Adipose tissue (tissue), 3 donors: Measurements from ENCODE around the gene TMEM134. TPM values are rescaled to one million over a fixed set of nuclear protein-coding genes. Genes with fewer than 3 reads are reported as not detected.

Experiments
- H3K27ac ChIP-seq: one replicate; pipeline ENCODE4 v1.5.1; 2013; ENCODE audit warnings: low read depth, low read length
- WGBS, 3 donors: extraction: QIAGEN DNeasy Blood & Tissue Kit; methylation state at CpG; one replicate each; pipeline ENCODE4 v1.1.7; 2013; 5-methylcytosine and 5-hydroxymethylcytosine counted together
- polyA plus RNA-seq, 3 donors: library from polyadenylated mRNA; stranded (reverse); fragments of 200-250 nt; gene quantifications; one replicate each; pipeline ENCODE4 v1.2.3, GENCODE V29; 2013
- donor health status: healthy with polysubstance abuse.
- donor health status: Bipolar disorder and iron deficiency.
- donor health status: healthy.

Gene TMEM134
- polyA plus RNA-seq, 3 donors, result 42.6 to 117 (median 104) TPM

DNA sequence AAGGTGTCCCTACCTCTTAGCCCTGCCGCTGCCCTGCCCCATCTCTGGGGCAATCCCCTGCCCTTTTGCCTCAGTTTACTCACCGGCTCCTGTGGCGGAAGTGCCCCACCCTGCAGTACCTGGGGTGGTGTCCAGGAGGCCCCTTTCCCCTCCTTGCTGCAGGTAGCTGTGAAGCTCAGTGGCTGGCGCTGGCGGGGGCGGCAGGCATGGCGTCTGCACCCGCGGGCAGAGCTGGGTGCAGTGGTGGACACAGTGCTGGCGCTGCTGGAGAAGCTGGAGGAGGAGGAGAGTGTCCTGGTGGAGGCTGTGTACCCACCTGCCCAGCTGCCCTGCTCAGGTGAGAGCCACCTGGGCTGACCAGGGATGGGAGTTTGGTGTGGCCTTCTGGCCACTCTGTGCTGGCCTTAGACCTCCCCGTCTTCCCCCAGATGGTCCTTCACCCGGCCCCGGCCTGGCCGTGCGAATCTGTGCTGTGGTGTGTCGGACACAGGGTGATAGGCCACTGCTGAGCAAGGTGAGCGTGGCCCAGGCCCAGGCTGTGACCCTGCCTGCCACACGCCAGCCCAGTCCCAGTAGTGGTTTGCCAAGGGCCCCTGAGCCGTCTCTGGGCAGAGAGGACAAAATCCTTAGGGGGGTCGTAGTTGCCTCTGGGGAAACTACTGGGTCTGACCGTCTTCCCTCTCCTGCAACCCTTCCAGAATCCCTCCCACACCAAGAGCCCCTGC is 49.6 kb downstream of the TMEM134 start:
- WGBS, 3 donors, result 87 to 90% (median 88%) methylated on average over 21 of the region's 21 CpGs
- no peak overlapping the region for H3K27ac ChIP-seq

DNA sequence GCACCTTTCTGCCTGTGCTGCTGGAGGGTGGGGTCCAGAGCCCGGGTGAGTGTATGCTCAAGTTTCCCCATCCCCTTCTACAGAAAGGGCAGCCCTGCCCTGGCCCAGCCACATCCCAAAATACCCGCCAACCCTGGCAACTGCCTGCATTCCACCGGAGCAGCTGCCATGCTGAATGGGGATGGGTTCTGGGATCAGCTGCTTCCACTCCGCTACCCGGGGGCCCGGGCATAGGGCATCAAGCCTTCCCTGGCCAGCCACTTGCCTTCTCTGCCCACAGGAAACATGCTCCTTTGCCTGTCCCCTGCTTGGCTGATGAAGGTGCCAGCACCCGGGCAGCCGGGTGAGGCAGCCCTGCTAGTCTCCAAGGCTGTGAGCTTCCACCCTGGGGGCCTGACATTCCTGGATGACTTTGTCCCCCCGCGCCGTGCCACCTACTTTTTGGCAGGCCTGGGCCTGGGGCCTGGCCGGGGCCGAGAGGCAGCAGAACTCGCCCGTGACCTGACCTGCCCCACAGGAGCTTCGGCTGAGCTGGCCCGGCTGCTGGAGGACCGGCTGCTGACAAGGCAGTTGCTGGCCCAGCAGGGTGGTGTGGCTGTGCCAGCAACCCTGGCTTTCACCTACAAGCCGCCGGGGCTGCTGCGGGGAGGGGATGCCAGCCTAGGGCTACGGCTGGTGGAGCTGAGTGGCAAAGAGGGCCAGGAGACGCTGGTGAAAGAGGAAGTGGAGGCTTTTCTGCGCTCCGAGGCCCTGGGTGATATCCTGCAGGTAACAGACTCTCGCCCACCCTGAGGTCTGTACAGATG is 50.4 kb downstream of the TMEM134 start:
- WGBS, 3 donors, result 48 to 57% (median 49%) methylated on average over 26 of the region's 26 CpGs
- H3K27ac ChIP-seq, result no peak overlapping the region

DNA sequence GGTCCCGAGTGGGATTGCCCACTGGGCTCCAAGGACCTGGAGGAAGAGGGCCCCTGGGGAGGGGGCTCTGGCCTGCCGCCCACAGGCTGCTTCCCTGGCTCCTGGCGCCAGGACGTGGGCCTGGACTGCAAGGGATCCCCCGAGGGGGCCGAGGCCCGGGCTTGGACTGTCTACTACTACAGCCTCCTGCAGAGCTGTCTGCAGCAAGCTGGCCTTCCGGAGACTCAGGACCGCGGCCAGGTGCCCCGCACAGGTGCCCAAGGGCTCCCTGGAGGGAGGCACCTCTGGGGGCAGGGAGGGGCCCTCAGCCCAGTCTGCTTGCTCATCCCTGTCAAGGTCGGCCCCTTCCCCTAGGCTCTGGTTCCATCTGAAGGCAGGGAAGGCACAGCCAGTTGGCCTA is 51.6 kb downstream of the TMEM134 start:
- 70 to 86% (median 78%) methylated on average over 12 of the region's 12 CpGs for WGBS, 3 donors
- no peak overlapping the region for H3K27ac ChIP-seq

DNA sequence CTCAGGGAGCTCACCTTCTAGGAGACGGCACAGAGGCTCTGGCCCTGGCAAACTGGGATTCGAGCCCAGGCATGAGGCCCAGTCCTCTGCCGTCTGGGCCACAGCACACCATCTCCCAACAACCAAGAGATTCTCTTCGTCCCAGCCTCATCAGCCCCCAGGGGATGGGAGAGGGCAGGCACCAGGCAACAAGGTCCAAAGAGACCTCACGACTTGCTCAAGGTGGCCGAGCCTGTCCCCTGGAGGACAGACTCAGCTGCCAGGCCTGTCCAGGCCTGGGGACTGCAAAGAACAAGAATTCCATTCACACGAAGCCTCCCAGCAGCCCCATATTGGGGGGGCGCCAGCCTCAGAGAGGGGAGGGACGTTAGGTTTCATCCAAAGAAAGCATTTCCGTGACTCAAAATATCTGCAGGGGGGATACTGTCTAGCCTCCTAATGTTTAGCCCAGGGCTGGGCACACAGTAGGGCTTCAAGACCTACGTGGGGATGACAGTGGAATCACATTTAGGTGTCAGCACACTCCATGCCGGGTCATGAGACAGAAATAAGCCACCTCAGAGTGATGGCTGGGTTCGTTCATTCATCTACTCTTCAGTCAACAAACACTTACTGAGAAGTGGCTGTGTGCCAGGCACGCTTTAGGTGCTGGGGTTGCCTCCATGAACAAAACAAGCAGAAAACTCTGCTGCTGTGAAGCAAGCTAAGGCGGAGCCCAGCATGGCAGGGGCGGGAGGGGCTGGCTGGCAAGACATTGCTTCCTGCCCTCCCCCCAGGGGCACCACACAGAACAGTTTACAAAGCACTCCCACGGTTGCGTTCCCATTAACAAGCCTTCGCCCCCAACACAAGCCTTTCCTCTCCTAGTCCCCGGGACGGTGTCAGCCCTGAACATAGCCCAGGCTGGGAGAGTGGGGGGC is 52.4 kb downstream of the TMEM134 start:
- 47 to 59% (median 48%) methylated on average over 21 of the region's 21 CpGs for WGBS, 3 donors
- H3K27ac ChIP-seq, result no peak overlapping the region

- 3 to 8% (median 6%) methylated on average over 37 to 67 of the region's 67 CpGs for WGBS, 3 donors
- no peak within 1 kb of the TSS for H3K27ac ChIP-seq
These were observed 53.3 kb downstream of the TMEM134 start, which contains the start of gene CARNS1 for GRCh38 chr11:67415501-67416304. CARNS1 (plus strand) TSS chr11:67415678; CDS start chr11:67416200, 522 bp downstream.

DNA sequence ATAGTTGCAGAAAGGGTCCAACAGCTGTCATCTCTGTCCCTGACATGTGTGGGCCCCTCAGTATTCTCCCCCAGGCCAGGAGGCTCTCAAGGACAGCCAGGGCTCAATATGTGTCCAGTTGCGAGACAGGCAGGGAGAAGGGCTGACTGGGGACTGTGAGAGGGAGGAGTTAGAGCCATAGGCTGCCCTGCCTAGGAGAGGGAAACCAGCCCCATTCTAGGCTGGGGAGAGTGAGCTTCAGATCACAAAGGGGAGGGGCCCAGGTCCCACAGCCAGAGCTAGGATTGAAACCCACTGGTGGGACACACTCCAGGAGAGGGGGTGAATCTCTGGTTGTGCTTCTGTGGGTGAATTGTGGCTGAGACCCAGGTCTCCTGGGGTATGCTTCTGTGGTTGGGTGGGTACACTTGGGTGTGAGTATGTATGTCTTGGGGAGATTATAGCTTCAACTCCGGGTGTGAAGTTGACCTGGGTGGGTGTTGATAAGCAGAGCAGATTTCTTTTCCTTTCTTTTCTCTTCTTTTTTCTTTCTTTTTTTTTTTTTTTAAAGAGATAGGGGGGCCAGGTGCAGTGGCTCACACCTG is 55.7 kb downstream of the TMEM134 start:
- no peak overlapping the region for H3K27ac ChIP-seq
- WGBS, 3 donors, result 28 to 75% (median 73%) methylated on average over 2 of the region's 2 CpGs

- H3K27ac ChIP-seq, result no peak overlapping the region
- WGBS, 3 donors, result 47 to 74% (median 74%) methylated on average over 9 of the region's 9 CpGs
These were observed 56.4 kb downstream of the TMEM134 start for GRCh38 chr11:67412495-67413179.

- WGBS, 3 donors, result 51 to 73% (median 63%) methylated on average over 7 of the region's 7 CpGs
- no peak overlapping the region for H3K27ac ChIP-seq
These were observed 57.3 kb downstream of the TMEM134 start for GRCh38 chr11:67411785-67412152.

Other genes with a start within 250 kb of the TMEM134 start
- gene GRK2, start 202.8 kb downstream of the TMEM134 start, polyA plus RNA-seq, result 10 to 100 TPM; 26.8 to 70.1 (median 50.6) TPM
- 10 to 100 TPM; 13.0 to 48.7 (median 23.5) TPM for gene ANKRD13D, start 179.9 kb downstream of the TMEM134 start, polyA plus RNA-seq
- gene SSH3, start 165.7 kb downstream of the TMEM134 start, polyA plus RNA-seq, result 10 to 100 TPM; 12.3 to 14.8 (median 13.0) TPM
- gene POLD4, start 115.7 kb downstream of the TMEM134 start, polyA plus RNA-seq, result 100 to 1,000 TPM; 116 to 188 (median 169) TPM
- gene CLCF1, start 95.7 kb downstream of the TMEM134 start, polyA plus RNA-seq, result 10 to 100 TPM in 1 of 3 donors, 1 to 10 TPM in 2; 2.7 to 17.4 (median 9.9) TPM
- 10 to 100 TPM in 2 of 3 donors, 1 to 10 TPM in 1; 9.8 to 15.3 (median 10.2) TPM for gene RAD9A, start 77.3 kb downstream of the TMEM134 start, polyA plus RNA-seq
- gene PPP1CA, start 67.4 kb downstream of the TMEM134 start, polyA plus RNA-seq, result 10 to 100 TPM; 82.3 to 97.8 (median 93.6) TPM
- gene TBC1D10C, start 65.2 kb downstream of the TMEM134 start, polyA plus RNA-seq, result 1 to 10 TPM; 2.2 to 6.6 (median 2.4) TPM
- 1 to 10 TPM in 2 of 3 donors, under 1 TPM in 1; 0.32 to 2.6 (median 2.1) TPM for gene CARNS1, start 53.6 kb downstream of the TMEM134 start, polyA plus RNA-seq
- 10 to 100 TPM; 32.7 to 39.5 (median 35.4) TPM for gene RPS6KB2, start 40.8 kb downstream of the TMEM134 start, polyA plus RNA-seq
- 1 to 10 TPM; 2.9 to 8.0 (median 4.1) TPM for gene PTPRCAP, start 31.6 kb downstream of the TMEM134 start, polyA plus RNA-seq
- gene CORO1B, start 25.8 kb downstream of the TMEM134 start, polyA plus RNA-seq, result 10 to 100 TPM; 60.3 to 79.0 (median 63.4) TPM
- gene GPR152, start 16.5 kb downstream of the TMEM134 start, polyA plus RNA-seq, result not detected
- 1 to 10 TPM in 2 of 3 donors, under 1 TPM in 1; 0.28 to 8.4 (median 1.5) TPM for gene CABP4, start 13.9 kb downstream of the TMEM134 start, polyA plus RNA-seq
- gene AIP, start 13.8 kb upstream of the TMEM134 start, polyA plus RNA-seq, result 10 to 100 TPM; 52.0 to 93.9 (median 58.1) TPM
- gene PITPNM1, start 36.1 kb upstream of the TMEM134 start, polyA plus RNA-seq, result 10 to 100 TPM; 11.5 to 22.8 (median 11.7) TPM
- gene CDK2AP2, start 38.9 kb upstream of the TMEM134 start, polyA plus RNA-seq, result 10 to 100 TPM; 64.4 to 78.2 (median 64.5) TPM
- gene CABP2, start 54.2 kb upstream of the TMEM134 start, polyA plus RNA-seq, result not detected
- 100 to 1,000 TPM; 324 to 594 (median 489) TPM for gene GSTP1, start 114.6 kb upstream of the TMEM134 start, polyA plus RNA-seq
- gene NDUFV1, start 137.7 kb upstream of the TMEM134 start, polyA plus RNA-seq, result 100 to 1,000 TPM; 122 to 177 (median 125) TPM
- 10 to 100 TPM in 2 of 3 donors, 1 to 10 TPM in 1; 9.8 to 37.1 (median 11.0) TPM for gene NUDT8, start 160.7 kb upstream of the TMEM134 start, polyA plus RNA-seq
- gene TBX10, start 170.5 kb upstream of the TMEM134 start, polyA plus RNA-seq, result under 1 TPM in 2 of 3 donors, not detected in 1; 0.08 to 0.09 TPM
- gene ACY3, start 181.5 kb upstream of the TMEM134 start, polyA plus RNA-seq, result 1 to 10 TPM in 1 of 3 donors, under 1 TPM in 1, not detected in 1; 0.54 to 4.8 TPM
- under 1 TPM in 2 of 3 donors, not detected in 1; 0.07 to 0.16 TPM for gene ALDH3B2, start 205.4 kb upstream of the TMEM134 start, polyA plus RNA-seq